HUES6 (cell line): ENCODE data around the gene PEX3.

Experiments
- H3K27ac ChIP-seq: 2 replicates; pipeline ENCODE4 v1.7.0; 2013; ENCODE audit warnings: low read depth, mild to moderate bottlenecking, low read length, inconsistent platforms
- H3K27me3 ChIP-seq: 2 replicates; pipeline ENCODE4 v1.6.1; 2013; ENCODE audit warnings: low read length; ENCODE audit not compliant: control insufficient read depth, insufficient read depth
- H3K36me3 ChIP-seq: 2 replicates; pipeline ENCODE4 v1.6.1; 2013; ENCODE audit warnings: low read length; ENCODE audit not compliant: control insufficient read depth, insufficient read depth
- H3K4me1 ChIP-seq: 2 replicates; pipeline ENCODE4 v1.6.1; 2013; ENCODE audit warnings: low read length; ENCODE audit not compliant: control insufficient read depth, insufficient read depth
- H3K4me3 ChIP-seq: 2 replicates; pipeline ENCODE4 v1.5.1; 2013; ENCODE audit warnings: low read depth, low read length
- H3K9ac ChIP-seq: one replicate; pipeline ENCODE4 v1.6.1; 2013; ENCODE audit warnings: mild to moderate bottlenecking, low read length
- H3K9me3 ChIP-seq: 2 replicates; pipeline ENCODE4 v1.6.1; 2013; ENCODE audit warnings: low read depth, low read length; ENCODE audit not compliant: control insufficient read depth, insufficient read depth

Gene PEX3

GRCh38 chr6:143540192-143540591 is 89.6 kb downstream of the PEX3 start:
- no peaks in the 10 kb centered on the region for H3K9me3 ChIP-seq
- H3K27ac ChIP-seq = no peak overlapping the region
- no peak overlapping the region for H3K4me3 ChIP-seq
- peaks cover 25% of the 10 kb centered on the region for H3K4me1 ChIP-seq
- H3K27me3 ChIP-seq = peaks cover 39% of the 10 kb centered on the region
- no peak overlapping the region for H3K9ac ChIP-seq
- no peaks in the 10 kb centered on the region for H3K36me3 ChIP-seq
